Measurements from ENCODE around the gene SAE1. TPM values are rescaled to one million over a fixed set of nuclear protein-coding genes. Genes with fewer than 3 reads are reported as not detected.

The SAE1 gene
- polyA plus RNA-seq, 3 donors: 25.5 to 50.0 (median 42.2) TPM

DNA sequence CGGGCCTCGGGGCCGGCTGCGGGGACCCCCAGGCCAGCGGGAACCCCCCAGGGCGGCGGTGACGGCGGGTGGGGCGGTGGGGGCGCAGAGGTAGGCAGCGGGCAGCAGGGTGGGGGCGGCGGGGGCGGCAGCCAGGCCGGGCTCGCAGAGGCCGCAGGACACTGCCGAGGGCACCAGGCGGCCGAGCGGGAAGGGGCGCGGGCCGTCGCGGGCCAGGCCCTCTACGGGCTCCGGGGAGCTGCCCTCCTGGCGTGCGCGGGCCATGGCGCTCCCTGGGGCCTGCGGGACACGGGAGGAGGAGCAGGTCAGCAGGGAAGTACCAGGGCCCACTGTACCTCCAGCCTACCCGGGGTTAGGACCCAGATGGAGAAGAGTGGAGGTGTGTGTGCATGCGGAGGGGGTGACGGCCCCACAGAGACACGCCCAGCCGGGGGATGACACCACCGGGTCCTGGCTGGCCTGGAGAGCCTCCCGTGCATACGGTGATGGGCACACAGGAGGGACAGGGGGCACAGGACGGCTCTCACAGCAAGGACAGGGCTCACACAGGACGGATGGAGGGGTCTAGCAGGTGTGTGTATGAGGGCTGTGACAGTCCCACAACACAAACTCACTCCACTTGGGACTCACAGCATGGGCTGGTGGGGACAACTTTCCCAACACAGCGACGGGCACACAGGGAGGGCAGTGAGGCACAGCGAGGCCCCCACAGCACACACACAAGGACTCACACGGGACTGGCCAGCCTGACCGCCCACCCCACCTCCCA lies 97.7 kb downstream of the SAE1 start:
- 2 to 12% (median 5%) methylated on average over 32 to 50 of the region's 50 CpGs for WGBS, 3 donors
- peak overlapping the region; percentile 86 for H3K27ac ChIP-seq (ENCODE audit: low read depth, low read length)

DNA sequence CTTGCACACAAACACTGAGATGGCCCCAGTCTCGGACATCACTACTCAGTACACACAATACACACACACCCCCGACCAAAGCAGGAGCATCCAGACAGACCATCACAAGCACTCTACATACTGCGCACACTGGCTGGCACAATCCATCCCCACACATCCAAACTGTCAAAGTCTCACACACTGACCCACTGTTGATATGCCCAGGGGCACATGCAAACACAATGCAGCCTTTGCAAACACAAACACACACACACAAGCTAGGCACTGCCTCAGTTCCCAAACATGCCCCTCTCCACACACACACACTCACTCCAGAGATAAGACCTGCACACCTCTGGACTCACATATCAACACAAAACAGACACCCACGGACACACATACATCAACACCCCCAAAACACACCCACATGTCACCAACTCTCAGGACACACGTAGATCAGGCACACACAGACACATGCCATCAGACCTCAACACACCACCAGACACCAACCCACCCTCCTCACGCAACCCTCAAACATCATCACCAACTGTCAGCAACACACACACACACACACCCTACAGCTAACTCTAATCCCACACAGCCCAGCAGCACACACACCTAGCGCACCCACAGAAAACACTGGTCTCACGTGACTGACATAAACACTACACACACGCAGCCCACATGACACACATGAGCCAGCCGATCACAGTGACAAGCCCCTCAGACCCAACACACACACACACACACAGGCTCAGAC lies 98.5 kb downstream of the SAE1 start:
- 21 to 44% (median 22%) methylated on average over 10 of the region's 10 CpGs for WGBS, 3 donors
- H3K27ac ChIP-seq (ENCODE audit: low read depth, low read length): no peak overlapping the region

DNA sequence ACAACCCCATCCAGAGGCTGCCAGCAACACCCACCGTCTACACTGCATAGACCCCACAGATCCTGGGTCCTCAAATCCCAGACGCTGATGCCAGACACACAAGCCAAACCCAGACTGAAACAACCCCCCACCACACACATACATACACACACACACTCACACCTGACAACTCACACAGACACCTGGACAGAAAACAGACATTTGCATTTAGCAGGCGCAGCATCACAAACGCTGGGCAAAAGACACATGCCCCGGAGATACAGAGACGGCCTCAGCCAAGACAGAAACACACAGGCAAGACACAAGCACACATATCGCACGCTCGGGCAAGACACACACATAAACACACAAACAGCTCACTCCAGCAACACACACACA lies 99.0 kb downstream of the SAE1 start:
- H3K27ac ChIP-seq (ENCODE audit: low read depth, low read length): no peak overlapping the region
- WGBS, 3 donors: 5 to 15% (median 7%) methylated on average over 9 of the region's 9 CpGs

DNA sequence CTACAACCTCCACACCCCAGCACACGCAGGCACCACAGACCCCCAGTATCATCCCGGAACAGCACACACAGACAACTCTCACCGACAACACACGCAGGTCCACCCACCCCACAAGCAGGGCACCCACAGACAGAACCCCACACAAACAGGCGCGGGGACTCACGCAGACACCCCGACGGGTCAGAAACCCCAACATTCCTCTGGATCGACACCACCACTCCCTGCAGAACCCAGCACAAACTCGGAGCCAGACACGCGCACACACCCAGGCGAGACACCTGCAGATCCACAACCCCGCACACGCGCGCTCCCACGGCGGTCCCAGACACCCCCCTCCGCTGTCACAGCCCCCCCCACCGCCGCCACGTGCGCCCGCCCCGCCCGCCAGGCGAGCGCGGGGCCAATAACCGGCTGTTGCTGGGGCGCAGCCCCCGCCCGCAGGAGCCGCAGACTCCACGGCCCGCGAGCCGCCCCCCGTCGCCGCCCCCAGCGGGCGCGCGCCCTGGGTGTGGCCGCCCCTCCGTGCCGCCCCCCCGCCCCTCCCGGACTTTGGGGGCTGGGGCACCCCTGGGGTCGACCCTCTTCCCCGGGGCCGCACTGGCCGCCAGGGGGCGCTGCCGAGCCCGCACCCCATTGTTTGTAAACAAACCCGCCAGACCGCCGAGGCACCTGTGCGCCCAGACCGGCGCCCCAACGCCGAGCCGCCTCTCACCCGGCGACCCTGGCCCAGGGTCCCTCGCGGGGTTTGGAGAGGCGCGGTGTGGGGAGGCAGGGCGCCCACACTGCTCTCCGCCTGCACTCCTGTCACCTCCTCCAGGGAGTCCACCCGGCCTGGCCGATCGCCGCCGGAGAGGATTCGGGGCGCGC lies 99.7 kb downstream of the SAE1 start:
- no peak overlapping the region for H3K27ac ChIP-seq (ENCODE audit: low read depth, low read length)
- 1 to 3% (median 1%) methylated on average over 51 to 84 of the region's 84 CpGs for whole genome bisulfite sequencing, 3 donors

DNA sequence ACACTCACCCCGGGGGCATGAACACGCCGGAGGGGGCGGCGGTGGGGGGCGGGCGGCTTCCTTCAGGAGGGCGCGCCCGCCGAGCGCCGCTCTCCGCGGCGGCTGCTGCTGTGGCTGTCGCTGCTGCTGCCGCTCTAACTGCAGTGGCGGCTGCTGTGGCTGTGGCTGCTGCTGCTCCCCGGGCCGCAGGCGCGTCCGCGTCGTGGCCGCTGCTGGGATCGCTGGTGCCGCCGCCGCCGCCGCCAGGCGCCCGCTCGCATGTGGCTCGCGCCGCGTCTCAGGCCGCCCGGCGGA lies 100.2 kb downstream of the SAE1 start, which contains the start of gene BBC3:
Gene BBC3 (minus strand): TSS at position 279 of the 294 bp plus-strand sequence. CDS start 2,768 bp downstream, outside the sequence.
- 0% methylated on average over 19 to 43 of the region's 43 CpGs for WGBS, 3 donors
- H3K27ac ChIP-seq (ENCODE audit: low read depth, low read length): no peak within 1 kb of the TSS

DNA sequence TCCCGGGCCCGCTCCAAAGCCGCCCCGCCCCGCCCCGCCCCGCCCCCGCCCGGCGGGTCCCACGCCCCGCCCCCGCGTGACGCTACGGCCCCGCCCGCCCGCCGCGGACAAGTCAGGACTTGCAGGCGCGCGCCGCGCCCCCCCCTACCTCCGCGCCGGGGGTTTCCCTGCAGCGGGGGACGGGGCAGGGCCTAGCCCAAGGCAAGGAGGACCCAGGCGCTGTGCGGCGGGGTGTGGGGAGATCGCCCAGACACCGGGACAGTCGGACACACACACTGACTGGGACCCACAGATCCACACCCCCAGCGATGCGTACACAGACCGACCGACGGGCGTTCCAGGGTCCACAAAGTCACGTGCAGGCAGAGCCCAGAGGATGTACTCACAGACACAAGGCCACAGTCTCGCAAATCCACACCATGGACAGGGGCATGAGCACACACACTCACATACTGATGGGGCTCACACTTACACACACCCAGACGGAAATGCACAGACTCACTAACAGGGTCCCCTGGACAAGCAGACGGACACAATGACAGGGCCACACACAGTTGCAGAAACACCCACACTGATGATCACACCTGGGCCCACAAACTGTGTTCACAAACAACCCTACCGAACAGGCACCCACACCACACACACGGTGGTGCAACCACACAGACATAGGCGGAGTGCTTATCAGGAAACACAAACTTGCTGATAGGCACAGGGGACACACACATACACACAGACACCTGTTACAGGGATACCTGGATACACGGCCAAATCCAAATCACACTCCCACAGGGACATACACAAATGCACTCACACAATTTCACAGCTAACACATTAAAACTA lies 100.8 kb downstream of the SAE1 start:
- WGBS, 3 donors: 5 to 16% (median 7%) methylated on average over 19 to 51 of the region's 51 CpGs
- no peak overlapping the region for H3K27ac ChIP-seq (ENCODE audit: low read depth, low read length)

DNA sequence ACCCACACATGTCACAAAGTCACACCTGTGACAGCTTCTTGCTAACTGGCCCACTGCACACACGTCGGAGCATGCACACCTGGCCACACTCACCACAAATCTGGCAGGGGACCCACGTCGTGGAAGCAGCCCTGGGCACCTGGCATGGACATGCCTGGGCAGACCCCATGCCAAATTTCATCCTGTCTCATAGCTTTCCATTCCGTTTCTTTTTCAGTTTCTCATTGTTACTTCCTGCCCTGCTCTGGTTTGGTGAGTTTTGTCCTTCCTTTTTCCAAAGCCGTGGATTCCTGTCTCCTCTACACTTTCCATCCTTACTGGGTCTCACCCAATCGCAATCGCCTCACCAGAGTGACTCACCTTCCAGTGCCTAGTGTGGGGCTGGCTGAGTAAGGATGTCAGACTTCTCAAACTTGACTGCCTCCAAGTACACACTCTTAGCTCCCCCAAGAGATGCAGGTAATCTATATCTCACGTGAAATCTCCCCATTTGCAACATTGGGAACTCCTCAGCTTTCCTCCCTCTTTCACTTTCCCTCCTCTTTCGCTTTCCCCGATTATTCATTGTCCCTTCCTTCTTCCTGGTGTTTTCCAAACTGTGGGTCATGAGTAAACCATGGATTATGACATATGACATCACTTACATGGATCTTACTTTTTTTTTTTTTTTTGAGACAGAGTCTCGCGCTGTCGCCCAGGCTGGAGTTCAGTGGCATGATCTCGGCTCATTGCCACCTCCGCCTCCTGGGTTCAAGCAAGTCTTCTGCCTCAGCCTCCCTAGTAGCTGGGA lies 102.0 kb downstream of the SAE1 start:
- WGBS, 3 donors: 40 to 57% (median 45%) methylated on average over 16 of the region's 16 CpGs

DNA sequence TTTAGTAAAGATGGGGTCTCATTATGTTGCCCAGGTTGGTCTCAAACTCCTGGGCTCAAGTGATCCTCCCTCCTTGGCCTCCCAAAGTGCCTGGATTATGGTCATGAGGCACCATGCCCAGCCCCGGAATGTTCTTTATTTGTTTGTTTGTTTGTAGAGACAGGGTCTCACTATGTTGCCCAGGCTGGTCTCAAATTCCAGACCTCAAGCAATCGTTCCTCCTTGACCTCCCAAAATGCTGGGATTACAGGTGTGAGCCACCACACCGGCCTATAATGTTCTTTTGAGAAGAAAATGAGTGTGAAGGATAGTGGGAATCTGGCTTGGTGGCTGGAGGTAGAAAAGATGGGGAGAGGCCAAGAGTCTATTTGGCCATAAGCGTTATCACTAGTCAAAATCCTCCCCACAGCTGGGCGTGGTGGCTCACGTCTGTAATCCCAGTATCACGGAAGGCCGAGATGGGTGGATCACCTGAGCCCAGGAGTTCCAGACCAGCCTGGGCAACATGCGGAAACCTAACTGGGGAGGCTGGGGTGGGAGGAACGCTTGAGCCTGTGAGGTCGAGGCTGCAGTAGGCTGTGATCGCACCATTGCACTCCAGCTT lies 105.5 kb downstream of the SAE1 start:
- H3K27ac ChIP-seq (ENCODE audit: low read depth, low read length): no peak overlapping the region
- 86 to 90% (median 89%) methylated on average over 12 of the region's 12 CpGs for WGBS, 3 donors

More for the DNA sequence above, 102.0 kb downstream of the SAE1 start:
- no peak overlapping the region for H3K27ac ChIP-seq (ENCODE audit: low read depth, low read length)

DNA sequence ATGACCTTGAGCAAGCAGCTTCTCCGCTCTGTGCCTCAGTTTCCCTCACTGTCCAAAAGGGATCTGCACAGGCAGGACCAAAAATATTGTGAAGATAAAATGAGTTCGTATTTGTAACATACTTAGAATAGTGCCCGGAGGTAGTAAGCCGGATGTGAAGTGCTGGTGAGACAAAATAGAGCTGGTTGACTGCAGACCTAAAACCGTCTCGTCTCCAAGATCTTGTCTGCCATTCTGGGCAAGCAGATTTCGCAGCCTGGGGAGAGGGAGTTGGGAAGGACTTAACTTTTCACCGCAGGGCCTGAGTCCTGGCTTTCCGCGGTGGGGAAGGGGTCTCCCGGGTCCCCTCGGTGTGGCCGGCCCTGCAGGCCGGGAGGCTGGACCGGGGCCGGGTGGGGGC lies 108.5 kb downstream of the SAE1 start:
- 10 to 12% (median 12%) methylated on average over 16 of the region's 16 CpGs for WGBS, 3 donors
- H3K27ac ChIP-seq (ENCODE audit: low read depth, low read length): no peak overlapping the region

DNA sequence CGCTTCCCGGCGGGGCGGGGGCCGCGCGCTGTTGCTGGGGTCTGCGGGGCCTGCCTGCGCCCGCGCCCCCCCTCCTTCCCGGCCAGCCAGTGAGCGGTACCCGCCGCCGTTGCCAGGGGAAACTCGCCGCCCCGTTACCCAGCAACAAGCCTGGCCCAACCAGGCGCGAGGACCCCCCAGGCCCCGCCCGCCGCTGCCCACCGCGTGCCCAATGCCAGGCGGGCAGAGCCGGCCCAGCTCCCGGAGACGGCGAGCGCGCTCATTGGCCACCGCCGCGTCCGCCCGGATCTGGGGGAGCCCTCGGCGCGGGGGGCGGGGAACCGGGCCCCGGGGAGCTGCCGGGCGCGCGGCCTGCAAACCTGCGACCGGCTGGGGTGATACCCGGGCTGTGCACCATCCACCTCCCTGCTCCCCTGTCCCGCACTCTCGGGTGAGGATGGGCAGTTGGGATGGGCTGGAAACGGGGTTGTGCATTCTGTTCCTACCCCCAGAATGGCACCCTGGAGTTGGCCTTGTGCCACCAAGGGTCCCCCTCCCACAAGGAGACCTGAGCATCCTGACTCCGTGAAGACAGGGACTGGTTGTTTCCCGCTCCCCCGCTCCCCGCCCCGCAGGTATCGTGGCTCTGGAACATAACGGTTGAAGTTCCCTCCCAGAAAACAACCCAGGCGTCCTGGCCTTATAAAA lies 109.1 kb downstream of the SAE1 start:
- H3K27ac ChIP-seq (ENCODE audit: low read depth, low read length): no peak overlapping the region
- WGBS, 3 donors: 2 to 5% (median 3%) methylated on average over 26 to 61 of the region's 62 CpGs

DNA sequence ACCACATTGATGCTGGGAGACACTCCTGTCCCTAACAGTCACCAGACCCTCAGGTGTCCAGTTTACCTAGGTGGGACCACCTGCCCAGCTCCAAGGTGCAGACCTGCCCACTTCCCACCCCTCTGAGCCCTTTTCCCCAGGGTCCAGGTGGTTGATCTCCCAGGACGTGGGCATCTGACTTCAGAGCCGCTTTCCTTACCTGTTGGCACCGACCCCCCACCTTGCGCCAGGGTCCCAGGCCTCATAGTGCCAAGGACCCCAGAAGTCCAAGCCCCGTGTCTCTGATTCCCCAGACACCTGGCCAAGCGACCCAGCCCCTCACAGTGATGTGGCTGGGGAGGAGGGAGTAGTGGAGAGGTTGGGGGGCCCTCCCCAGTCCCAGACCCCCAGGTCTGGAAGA lies 109.9 kb downstream of the SAE1 start:
- no peak overlapping the region for H3K27ac ChIP-seq (ENCODE audit: low read depth, low read length)
- WGBS, 3 donors: 32 to 57% (median 39%) methylated on average over 6 of the region's 6 CpGs

DNA sequence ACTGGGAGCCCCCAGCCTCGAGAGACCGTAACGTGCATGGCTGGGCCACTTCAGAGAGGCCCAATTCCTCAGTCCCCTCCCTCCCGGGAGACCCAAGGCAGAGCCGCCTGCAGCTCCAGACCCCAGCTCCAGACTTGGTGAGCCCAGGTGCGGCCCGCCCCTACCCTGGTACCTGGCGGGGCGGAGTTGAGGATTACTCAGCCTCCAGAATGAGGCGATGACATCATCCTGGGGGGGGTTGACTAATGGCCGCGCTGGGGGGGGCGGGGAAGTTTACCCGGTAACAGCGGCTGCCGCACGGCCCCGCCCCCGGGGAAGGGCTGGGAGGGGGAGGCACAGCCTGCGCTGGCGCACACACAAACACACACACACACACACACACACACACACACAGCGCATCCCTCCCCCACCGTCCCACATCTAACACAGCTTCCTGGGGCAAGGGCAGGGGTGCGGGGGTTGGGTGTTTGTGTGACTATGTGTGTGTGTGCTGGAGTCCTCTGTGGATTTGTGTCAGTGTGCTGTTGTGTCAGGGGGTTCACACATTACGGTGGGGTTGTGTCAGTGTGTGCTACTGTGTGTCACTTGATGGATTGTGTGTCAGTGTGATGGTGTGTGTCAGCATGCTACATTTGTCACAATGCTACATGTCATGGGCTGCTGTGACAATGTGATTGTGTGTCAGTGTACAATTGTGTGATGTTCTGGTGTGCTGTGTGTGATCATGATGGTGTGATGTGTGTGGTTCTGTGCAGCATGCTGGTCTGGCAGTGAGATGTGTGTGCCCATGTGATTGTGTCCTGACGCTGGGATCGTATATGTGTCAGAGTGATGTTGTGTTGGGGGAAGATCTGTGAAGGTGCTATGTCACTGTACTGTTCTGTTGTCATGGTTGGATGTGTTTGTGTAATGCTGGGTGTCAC lies 110.6 kb downstream of the SAE1 start:
- 6 to 10% (median 7%) methylated on average over 18 to 27 of the region's 27 CpGs for WGBS, 3 donors
- no peak overlapping the region for H3K27ac ChIP-seq (ENCODE audit: low read depth, low read length)

DNA sequence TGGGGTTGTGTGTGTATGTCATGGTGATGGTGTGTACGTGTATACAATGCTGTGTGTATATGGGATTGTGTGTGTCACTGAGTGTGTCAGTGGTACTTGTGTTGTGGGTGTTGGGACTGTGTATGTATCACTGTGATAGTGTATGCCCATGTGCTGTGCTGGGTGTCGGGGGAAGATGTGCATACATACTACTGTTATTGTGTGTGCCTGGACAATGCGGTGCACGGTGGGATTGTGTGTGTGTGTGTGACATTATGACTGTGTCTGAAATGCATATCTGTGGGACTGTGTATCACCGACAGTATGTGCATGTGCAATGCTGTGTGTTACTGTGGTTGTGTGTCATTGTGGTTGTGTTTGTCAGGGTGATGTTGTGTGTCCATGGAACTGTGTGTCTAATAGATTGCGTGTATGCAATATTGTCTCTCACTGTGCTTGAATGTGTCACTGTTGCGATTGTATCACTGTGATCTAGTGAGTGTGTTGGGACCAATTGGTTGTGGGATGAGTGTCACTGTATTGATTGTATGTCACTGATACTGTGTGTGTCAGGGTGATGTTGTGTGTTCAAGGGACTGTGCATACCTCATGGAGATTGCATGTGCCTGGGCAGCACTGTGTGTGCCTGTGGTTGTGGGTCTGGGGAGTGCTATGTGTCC lies 111.4 kb downstream of the SAE1 start:
- no peak overlapping the region for H3K27ac ChIP-seq (ENCODE audit: low read depth, low read length)
- 76 to 83% (median 79%) methylated on average over 7 of the region's 7 CpGs for WGBS, 3 donors

DNA sequence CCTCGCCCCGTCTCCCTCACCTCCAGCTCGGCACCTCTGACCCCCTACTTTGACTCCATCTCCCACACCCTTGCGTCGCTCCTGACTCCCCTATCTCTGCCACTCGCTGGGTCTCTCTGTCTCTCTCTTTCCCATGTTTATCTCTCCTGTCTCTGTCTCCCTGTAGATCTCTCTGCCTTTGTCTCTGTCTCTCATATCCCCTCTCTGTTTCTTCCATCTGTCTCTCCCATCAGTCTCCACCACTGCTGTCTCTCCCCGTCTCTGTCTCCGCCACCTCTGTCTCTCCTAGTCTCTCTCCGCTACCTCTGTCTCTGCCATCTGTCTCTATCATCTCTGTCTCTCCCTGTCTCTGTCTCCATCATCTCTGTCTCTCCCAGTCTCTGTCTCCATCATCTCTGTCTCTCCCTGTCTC lies 112.7 kb downstream of the SAE1 start:
- H3K27ac ChIP-seq (ENCODE audit: low read depth, low read length): no peak overlapping the region
- 17 to 20% (median 20%) methylated on average over 7 to 9 of the region's 9 CpGs for WGBS, 3 donors
